GM21381 (cell line): ENCODE measurements around the gene ZNF74.

Source experiments
- ATAC-seq: cut with Tn5 transposase; IDR thresholded peaks from one replicate; pipeline ENCODE4 v1.9.1; 2021; ENCODE audit warnings: mild to moderate bottlenecking, moderate library complexity; ENCODE audit not compliant: unreplicated experiment

ZNF74 gene

DNA sequence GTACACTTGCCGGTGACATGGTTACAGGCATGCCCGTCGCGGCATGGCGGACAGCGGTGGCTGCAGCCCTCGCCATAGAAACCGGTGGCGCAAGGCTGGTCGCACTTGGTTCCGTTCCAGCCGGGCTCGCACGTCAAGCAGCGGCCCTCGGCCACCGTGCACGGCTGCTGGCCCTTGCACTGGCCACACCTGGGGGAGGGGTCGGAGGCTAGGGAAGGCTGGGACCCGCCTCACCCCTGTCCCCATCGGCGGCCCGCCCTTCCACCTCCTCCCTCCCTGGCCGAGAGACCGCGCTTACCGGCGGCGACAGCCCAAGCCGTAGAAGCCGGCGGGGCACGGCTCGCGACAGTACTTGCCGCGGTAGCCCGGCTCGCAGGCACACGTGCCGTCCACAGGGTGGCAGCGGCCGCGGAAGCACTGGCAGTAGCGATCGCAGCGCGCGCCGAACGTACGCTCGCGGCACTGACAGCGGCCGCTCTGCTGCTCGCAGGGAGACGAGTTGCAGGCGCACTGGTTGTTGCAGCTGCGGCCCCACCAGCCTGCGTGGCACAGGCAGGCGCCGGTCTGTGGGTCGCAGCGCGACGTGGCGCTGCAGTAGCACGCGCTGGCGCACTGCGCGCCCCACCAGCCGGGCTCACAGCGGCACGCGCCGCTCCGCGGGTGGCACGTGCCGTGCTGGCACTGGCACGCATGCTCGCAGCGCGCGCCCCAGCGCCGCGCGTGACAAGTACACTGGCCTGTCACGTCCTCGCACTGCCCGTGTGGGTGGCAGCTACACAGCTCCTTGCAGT is 37.0 kb downstream of the ZNF74 start:
- ATAC-seq, result no peak

DNA sequence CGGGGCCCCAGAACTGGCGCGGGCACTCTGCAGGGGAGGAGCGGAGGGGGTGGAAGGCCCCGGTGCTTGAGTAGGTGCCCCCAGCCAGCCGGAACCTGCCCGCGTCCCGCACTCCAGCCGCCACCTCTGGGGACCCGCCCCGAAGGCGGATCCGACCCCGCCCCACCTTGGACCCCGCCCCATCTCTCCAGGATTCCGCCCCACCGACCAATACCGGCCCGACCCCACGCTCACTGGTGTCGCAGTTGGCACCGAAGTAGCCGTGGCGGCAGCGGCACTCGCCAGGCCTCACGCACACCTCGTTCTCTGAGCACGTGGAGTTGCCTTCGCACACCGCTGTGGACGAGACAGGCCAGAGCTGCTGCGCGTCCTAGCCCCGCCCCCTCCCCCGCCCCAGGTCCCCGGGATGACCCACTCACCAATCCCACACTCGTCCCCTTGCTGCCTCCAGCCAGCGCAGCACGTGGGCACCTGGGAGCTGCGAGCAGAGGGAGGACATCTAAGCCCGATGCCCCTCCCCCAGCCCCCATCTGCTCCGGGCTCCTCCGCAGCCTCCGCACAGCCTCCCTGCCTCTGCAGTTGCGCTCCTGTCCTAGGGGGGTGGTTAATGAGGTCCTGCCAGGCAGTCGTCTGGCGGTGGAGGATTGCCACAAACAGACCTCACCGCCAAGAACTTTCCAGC is 37.7 kb downstream of the ZNF74 start:
- ATAC-seq, result no peak

DNA sequence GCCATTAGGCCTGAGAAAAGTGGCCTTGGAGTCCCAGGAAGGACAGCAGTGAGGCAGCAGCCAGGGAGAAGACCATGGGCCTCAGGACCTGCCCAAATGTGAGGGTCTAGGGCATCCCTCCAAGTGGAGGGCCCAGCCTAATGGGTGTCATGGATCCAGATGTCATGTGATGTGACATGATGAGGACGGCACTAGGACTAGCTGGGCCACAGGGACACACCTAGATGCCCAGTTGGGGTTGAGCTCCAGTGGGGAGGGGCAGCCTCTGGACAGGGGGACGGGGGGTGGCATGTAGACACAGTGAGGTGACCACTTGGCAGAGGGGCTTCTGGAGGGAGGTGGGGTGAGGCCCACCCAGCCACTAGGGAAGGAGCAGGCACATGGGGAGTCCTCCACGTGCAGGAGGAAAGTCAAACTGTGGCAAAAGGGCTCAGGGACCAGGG is 38.3 kb downstream of the ZNF74 start:
- ATAC-seq, result no peak

DNA sequence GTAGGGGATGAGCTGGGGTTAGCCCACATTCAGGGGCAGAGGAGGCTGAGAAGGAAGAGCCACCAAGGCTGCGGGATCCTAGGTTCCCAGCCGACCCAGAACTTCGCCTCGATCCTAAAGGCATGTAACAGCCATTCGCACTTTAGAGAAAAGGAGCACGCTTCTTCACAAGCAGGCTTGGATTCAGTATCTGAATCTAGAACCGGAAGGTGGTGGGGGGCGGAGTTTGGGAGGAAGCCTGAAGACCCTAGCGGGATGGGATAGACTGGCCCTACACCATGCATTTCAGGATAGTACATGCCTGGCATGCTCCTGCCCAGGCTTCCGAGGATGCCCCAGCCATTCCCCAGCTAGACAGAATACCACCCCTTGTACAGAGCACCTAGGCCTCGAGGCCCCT is 39.2 kb downstream of the ZNF74 start:
- ATAC-seq, result no peak

DNA sequence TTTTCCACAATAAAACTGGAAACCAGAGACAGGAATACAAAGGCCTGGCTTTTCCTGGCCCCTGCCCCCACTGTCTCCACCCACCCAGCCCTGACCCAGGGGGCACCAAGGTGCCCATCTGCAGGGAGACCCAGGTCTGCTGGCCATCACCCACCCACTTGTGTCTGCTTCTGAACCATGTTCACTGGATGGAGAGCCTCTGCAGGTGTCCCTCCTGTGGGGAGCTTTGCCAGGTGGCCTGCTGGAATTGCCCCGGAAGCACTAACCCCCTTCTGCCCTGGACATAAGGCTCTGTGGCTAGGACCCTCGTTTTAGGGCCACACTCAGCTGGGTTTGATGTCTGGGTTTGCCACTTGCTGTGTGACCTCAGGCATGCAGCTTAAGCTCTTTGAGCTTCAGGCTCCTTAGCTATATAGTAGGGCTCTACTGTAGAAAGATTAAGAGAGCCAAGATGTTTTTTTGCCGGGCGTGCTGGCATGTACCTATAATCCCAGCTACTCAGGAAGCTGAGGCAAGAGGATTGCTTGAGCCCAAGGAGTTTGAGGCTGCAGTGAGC is 39.8 kb downstream of the ZNF74 start:
- no peak for ATAC-seq

DNA sequence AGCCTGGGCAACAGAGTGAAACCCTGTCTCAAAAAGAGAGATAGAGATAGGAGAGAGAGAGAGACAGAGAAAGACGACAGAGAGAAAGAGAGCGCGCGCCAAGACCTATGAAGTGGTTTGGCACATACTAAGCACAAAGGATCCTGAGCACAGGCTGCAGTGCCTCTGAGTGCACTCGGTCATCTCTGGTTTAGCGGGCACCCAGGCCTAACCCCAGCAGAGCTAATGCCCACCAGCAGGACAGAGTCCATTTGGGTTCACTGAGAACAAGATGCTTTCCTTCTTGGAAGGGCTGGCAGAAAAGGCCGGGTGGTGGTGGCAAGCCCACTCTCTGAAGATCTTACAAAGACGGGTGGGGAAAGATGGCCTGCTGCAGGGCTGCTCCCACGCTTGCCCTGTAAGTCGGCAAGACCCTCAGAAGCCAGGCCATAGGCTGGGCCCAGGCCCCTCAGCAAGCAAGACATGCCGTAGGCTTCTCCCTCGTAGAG is 40.4 kb downstream of the ZNF74 start:
- ATAC-seq, result no peak

DNA sequence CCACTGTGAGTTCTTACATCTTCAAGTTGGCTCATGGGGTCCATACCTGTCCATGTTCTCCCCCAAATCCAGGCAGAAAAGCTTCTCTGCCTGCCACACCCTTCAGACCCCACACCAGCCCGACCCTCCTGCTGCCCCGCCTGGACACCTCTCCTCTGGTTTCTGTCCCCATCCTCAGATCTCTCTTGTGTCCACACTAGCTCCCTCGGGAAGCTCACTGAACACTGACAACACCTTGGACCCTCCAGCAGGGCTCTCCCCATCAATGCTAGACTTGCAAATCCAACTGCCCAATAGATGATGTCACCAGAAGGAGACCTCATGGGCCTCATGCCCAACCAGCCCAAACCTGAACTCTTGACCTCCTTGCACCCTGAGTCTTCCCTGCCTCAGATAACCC is 40.8 kb downstream of the ZNF74 start:
- no peak for ATAC-seq

DNA sequence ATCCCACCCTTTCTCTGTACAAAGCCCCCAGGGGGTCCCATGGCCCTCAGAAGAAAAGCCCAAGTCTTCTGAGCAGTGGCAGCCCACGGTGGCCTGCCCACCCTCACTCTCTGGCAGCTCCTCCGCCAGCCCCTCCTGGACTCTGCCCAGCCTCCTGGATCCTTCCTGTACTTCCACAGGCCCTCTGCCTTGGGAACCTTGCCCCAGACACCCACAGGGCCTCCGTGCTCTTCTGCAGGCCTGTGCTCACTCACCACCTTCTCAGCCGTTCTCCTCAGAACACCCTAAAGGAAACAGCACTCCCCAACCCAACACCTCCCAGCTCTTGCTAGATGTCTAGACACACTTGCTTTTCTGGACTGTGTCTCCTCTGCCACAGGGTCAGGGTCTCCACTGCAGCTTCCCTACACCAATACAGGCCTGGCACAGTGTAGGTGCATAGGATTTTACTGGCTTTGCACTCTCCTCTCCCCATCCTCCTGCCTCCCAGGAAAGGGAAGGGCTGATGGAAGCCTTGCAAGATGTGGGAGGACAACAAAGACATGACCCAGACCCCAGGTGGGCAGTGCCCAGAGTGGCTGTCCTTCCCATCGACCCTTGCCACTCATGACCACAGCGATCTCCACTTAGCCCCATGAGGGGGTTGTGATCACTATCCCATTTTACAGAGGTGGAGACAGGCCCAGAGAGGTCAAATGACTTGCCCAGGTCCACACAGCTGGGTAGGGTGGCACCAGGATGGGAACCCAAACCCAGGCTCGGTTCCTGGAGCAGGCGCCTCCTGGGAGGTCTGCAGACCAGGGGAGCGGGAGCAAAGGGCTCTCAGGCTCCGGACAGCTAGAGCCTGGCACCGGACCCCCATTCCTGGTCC is 41.7 kb downstream of the ZNF74 start:
- no peak for ATAC-seq

DNA sequence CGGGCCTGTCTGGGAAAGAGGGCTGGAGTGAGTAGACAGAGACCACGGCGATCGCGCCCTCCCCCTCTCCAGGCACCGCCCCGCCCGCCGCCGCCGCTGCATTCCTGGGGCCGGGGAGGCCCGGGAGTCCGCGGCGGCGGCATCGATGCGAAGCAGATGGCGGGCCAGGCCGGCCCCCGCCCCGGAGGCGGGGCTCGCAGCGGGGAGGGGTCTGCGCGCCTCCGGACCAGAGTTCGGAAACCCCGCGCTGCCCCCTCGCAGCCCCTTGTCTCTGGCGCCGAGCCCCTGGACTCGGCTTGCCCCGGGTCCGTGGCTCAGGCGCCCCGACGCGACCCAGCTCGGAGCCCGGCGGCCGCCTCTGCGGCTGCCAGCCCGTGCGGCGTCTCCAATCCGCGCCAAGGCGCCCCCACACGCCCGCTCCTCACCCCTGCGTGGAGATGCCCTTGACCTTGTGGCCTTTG is 42.4 kb downstream of the ZNF74 start:
- ATAC-seq, result no peak

DNA sequence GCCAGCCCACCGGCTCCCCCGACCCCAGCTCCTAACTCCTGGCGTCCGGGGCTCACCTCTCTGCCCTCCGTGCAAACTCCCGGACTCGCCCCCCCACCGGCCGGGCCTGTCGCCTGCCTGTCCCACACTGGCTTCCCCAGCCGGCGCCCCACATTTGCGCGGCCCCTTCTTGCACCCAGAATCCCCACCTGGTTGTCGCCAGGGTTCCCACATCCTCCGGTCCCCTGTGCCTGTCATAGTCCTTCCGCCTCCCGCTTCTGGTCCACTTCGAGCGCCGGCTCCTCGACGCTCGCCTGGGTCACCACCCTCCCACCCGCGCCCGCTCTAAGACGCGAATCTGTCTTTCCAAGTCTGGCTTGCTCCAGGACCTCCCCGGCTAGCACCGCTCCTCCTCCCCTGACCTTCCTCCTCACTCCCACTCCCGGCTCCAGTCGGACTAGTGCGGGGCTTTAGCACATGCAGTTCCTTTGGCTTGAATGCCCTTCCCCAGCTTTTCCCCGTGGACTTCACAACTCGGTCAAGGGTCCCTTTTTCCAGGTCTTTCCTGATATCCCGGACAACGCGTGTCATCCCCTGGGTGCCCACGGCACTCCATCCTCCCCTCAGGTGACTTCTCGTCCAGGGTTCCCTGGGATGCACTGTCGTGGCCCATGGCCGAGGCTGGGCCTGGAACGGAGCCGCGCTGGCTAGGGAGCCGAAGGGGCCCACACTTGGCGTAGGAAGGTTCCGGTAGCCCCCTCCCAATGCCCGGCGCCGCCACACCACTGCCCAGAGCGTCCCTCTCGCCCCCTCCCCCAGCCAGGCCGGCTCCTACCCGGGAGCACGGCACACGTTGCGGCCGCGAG is 43.0 kb downstream of the ZNF74 start:
- no peak for ATAC-seq

DNA sequence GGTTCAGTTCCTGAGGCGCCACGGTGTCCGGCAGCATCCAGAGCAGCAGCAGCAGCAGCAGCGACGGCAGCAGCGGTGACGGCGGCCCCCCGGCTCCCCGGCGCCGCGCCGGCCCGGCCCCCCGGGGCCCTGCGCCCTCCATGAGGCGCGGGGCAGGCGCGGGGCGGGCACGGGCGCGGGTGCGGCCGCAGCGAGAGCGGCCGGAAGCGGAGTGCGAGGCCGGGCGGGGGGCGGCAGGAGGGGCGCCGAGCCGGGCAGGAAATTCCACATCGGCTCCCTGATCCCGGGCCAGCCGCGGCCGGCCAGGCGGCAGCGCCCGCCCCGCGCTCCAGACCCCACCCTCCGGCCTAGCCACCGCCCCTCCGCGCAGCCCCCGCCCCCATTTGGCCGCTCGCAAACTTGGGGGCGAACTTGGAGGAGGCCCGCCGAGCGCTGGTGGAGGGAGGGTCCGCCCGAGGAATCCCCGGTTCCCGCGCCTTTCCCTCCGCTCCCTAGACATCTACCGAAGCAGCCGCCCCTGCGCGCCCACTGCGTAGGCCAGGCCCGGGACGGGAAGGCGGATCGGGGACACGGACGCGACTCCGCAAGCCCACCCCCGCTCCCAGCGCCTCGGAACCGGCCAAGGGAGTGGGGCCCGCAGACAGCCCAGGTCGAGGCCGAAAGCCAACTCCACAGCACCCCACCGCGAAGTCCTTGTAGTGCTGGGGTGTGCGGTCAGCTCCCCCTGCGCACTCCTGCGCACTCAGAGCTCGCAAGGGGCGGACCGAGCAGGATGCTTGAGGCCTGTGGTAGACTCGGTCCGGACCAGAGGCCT is 43.9 kb downstream of the ZNF74 start, which contains the start of gene SCARF2:
SCARF2 (minus strand) TSS at position 213 of the 814 bp plus-strand sequence; CDS start at position 142, 71 bp downstream.
- no peak for ATAC-seq

DNA sequence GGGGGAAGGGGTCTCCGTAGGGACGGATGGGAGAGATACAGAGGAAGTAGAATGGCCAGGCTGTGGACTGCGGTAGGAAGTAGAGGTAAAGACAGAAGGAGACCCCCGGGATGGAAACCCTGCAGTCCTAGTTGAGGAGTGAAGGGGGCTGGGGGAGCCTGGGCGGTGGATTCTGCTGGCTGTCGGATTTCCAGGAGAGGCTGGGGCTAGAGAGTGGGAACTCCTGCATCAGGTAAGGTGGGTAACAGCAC is 44.4 kb downstream of the ZNF74 start:
- ATAC-seq, result no peak

DNA sequence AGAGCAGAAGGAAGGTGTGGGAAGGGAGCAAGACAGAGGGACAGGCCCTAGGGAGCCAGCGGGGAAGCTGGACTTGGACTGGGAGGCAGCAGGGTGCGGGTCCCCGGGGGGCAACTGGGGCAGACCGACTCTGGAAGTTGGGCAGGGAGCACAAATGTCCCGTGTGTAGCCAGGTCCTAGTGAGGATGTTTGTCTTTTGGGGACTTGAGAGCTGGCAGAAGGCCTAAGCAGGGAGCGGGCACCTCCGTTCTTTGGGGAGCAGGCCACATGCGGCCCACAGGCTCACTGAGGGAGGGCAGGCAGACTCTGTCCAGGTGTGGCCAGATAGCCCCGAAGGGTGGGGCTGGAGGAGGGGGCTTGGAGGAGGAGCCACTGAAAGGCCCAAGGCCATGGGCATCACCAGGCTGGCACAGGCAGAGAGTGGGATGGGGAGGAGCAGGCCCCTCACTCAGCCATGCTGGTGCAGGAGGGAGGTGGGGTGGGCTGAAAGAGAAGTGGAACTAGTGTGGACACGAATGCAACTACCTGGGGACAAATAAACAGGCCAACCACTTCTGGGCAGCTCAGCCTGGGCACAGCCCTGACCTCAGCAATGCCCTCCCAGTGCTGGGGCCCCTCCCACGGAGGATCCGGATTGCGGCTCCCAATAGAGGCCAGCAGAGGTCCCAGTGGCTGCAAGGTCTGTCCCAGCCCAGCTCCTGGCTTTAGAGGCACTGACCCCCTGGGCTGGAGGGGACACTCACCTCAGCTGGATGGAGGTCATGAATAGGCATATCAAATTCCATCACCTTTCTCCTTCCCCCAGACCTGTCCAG is 44.9 kb downstream of the ZNF74 start:
- no peak for ATAC-seq

DNA sequence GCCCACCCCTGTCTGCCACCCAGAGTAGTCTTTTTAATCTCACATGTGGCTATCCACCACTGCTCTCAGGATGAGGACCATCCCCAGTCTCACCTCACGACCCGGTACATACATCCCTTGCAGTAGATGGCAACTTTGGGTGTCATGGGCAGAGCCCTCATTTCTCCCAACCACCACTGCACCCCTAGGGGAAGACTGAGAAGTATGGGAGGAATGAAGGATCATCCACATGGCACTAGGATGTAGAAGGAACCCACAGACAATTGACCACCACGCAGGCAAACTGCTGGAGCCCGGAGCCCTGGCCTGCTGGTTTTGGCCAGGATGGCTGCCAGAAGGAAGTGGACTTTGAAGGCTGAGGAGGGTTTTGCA is 45.6 kb downstream of the ZNF74 start:
- no peak for ATAC-seq

DNA sequence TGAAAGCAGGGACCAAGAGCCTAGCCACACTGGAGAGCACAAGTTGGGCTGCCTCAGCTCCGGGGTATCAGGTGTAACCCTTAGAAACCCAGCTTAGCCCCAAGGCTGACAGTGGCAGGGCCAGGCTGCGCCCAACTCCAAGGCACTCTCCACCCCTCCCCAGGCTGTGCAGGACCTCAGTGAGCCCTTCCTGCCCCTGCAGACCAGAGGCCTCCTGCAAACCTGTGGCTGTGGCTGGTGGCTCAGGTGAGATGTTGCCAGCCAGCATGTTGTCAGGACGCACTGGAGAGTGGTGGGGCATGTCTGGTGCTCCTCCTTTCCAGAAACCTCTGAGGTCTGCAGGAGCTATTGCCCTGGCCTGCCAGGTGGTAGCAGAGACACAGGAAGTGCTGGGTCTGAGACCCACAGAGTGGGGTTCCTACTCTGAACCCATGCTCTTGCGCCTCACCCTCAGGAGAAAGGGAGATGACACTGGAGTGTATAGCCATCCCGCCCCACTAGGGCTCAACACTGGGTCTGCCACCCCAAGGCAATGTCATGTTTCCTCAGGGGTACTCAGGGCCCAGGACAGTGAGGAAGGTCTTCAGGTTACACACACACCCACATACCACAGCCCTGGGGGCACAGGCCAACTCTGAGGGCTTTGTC is 46.1 kb downstream of the ZNF74 start:
- ATAC-seq, result no peak

DNA sequence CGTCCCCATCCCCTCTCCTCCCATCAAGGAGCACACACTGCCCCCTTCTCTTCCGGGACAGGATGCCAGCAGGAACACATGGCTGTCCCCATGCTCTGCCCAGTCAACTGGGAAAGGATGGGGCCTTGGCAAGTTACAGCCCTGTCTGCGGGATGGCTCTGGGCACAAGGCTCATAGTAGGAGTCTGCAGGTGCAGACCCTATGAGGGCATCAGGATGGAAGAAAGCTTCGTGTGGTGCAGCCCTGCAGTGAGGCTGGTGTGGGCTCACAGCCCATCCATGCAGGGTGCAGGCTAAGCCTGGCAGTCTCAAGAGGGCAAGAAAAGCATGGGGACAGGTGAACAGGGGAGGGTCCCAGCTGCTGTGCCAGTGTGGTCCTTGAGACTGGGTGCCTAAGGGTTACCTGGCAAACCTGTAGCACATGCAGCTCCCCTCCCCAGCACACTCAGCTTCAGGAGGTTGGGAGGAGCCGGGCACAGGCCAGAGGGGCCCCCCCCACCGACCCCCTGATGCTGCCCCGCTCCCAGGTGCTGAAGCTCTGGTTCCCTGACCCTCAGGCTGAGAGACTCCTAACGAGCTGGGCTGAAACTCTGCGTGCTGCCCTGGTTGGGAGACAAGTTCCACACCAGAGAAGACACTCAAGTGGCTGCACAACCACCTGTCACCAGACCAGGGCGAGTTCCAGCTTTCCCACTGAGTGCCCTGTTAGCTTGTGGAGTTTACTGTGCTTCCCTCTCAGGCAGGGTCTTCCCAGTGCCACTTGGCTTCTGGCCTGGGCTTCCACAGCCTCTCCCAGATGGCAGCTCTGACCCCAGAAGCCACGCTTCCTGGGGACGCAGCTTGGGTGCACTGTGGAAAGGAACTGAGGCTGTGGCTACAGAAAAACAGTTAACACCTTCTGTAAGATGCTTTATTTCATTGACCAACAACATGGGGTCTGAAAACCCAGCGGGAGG is 47.0 kb downstream of the ZNF74 start:
- ATAC-seq, result no peak
